Stomach (tissue), 9 donors: ENCODE measurements around the gene ABCB8. TPM values are rescaled to one million over a fixed set of nuclear protein-coding genes. Genes with fewer than 3 reads are reported as not detected.

Source experiments
- DNase-seq, 2 donors: peaks; one replicate each; pipeline versions ENCODE4 v3.0.0 to v3.0.0-alpha.2; 2013 to 2019
- H3K27ac ChIP-seq, 5 donors: fragments of 200-600 bp in 4 of 5; sonication (generic) in 4 of 5; one replicate each; pipeline ENCODE4 v1.5.1; 2013 to 2019; ENCODE audit warnings: mild to moderate bottlenecking in 1 of 5, moderate library complexity in 1 of 5
- H3K27me3 ChIP-seq, 3 donors: fragments of 200-600 bp; sonication (generic); one replicate each; pipeline ENCODE4 v1.5.1; 2017 to 2019; ENCODE audit warnings: mixed run types in 1 of 3
- H3K36me3 ChIP-seq, 4 donors: fragments of 200-600 bp; sonication (generic); 1 replicate in 3 of 4; 2 replicates in 1 of 4; pipeline ENCODE4 v1.5.1; 2016 to 2019
- H3K4me1 ChIP-seq, 4 donors: fragments of 200-600 bp; sonication (generic); one replicate each; pipeline ENCODE4 v1.5.1; 2016 to 2019
- H3K4me3 ChIP-seq, 4 donors: fragments of 200-600 bp; sonication (generic) in 3 of 4; one replicate each; pipeline ENCODE4 v1.5.1; 2016 to 2019; ENCODE audit warnings: mild to moderate bottlenecking in 1 of 4
- H3K9me3 ChIP-seq, 4 donors: fragments of 200-600 bp; sonication (generic); one replicate each; pipeline ENCODE4 v1.5.1; 2016 to 2019
- CTCF ChIP-seq, 7 experiments: fragments of 450-650 bp in 4 of 7; fragments of 200-600 bp in 3 of 7; sonication (generic) in 3 of 7; IDR thresholded peaks; one replicate each; pipeline ENCODE4 v1.5.1; 2016 to 2019; ENCODE audit warnings: antibody characterized with exemption in 7 of 7, control low read depth in 2 of 7, mild to moderate bottlenecking in 1 of 7
- EP300 ChIP-seq: sonication (generic); formaldehyde crosslinking; IDR thresholded peaks from one replicate; pipeline ENCODE4 v1.6.1; 2017; ENCODE audit warnings: antibody characterized with exemption
- POLR2A ChIP-seq, 4 donors: fragments of 450-650 bp; IDR thresholded peaks; one replicate each; pipeline ENCODE4 v1.6.1; 2016; ENCODE audit warnings: antibody characterized with exemption in 4 of 4, control low read depth in 2 of 4, mild to moderate bottlenecking in 1 of 4, moderate library complexity in 1 of 4
- POLR2AphosphoS5 ChIP-seq, 3 donors: sonication (generic); formaldehyde crosslinking; IDR thresholded peaks; one replicate each; pipeline ENCODE4 v1.6.1; 2016; ENCODE audit warnings: antibody characterized with exemption in 3 of 3
- WGBS, 5 donors: extraction: QIAGEN DNeasy Blood & Tissue Kit in 3 of 5; methylation state at CpG; one replicate each; pipeline versions ENCODE4 v1.1.5 to v1.1.7; 2013 to 2018; 5-methylcytosine and 5-hydroxymethylcytosine counted together
- intact Hi-C: fragments of 100-400 bp; cut with DNase I; formaldehyde crosslinking; loops from one replicate; pipeline ENCODE4 v1.15.1; 2023; ENCODE audit warnings: low total_unique reads
- polyA plus RNA-seq, 3 donors: library from polyadenylated mRNA; stranded (reverse); fragments of 200-250 nt; gene quantifications; one replicate each; pipeline ENCODE4 v1.2.3, GENCODE V29; 2013
- total RNA-seq, 5 donors: library from RNA; depleted of rRNA; stranded (reverse); fragments of >200 nt; gene quantifications; one replicate each; pipeline versions ENCODE4 v1.1.0 to v1.2.3, GENCODE V29; 2014 to 2016
- donor health status: healthy with polysubstance abuse.
- donor health status: Bipolar disorder and iron deficiency.
- donor health status: healthy.

The ABCB8 gene
- total and polyA plus RNA-seq, 8 donors: 9.5 to 57.2 (median 19.4) TPM

DNA sequence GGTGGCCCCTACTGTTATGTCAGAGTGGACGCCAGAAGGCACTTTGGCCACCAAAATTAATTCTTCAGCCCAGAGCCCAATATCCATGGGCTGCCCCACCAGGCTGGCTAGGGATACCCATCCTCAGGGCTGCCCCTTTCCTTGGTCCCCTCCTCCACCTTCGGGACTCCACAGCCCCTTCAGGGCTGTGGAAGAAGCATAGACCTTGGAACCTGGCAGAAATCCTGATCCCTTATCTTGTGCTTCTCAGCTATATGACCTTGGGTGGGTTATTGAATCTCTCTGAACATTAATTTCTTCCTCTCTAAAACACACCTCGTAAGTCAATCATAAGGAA is 55.5 kb downstream of the ABCB8 start:
- H3K4me1 ChIP-seq: peaks cover 56 to 76% (median 74%) of the 10 kb centered on the region in 4 donors
- TF ChIP-seq POLR2A (IDR thresholded peaks at IDR 0.05) (no peak), POLR2AphosphoS5 (IDR thresholded peaks at IDR 0.05) (no peak), CTCF (IDR thresholded peaks at IDR 0.05) (no peak), EP300 (no peak)
- WGBS, 5 donors: 20 to 34% (median 26%) methylated on average over 2 to 3 of the region's 3 CpGs
- H3K9me3 ChIP-seq: no peaks in the 10 kb centered on the region
- H3K4me3 ChIP-seq: peak overlapping the region; percentile 74 to 97 (median 94)
- H3K27ac ChIP-seq: peak overlapping the region; percentile 93 to 97 (median 96)
- no peak for DNase-seq
- intact Hi-C loops: no loop called here
- no peaks in the 10 kb centered on the region for H3K27me3 ChIP-seq
- no peaks in the 10 kb centered on the region for H3K36me3 ChIP-seq

GRCh38 chr7:151085329-151085690 is 57.1 kb downstream of the ABCB8 start:
- Histone ChIP-seq H3K4me1 (peaks cover 61 to 78% (median 76%) of the 10 kb centered on the region in 4 donors), H3K27me3 (no peaks in the 10 kb centered on the region), H3K36me3 (no peaks in the 10 kb centered on the region), H3K9me3 (no peaks in the 10 kb centered on the region), H3K4me3 (peak overlapping the region in 1 of 4 donors; percentile 52), H3K27ac (peak overlapping the region; percentile 86 to 97 (median 94))
- no peak for TF ChIP-seq EP300
- WGBS, 5 donors: 22 to 32% (median 31%) methylated on average over 5 of the region's 5 CpGs
- DNase-seq: no peak
- intact Hi-C loops: no loop called here

- WGBS, 5 donors: 0 to 3% (median 1%) methylated on average over 18 to 83 of the region's 84 CpGs
- intact Hi-C loops: no loop called here
These were observed 57.7 kb downstream of the ABCB8 start, which contains the start of gene AGAP3 for GRCh38 chr7:151085691-151086620. AGAP3 (plus strand) TSS chr7:151086475; CDS start chr7:151086742, 267 bp downstream.

DNA sequence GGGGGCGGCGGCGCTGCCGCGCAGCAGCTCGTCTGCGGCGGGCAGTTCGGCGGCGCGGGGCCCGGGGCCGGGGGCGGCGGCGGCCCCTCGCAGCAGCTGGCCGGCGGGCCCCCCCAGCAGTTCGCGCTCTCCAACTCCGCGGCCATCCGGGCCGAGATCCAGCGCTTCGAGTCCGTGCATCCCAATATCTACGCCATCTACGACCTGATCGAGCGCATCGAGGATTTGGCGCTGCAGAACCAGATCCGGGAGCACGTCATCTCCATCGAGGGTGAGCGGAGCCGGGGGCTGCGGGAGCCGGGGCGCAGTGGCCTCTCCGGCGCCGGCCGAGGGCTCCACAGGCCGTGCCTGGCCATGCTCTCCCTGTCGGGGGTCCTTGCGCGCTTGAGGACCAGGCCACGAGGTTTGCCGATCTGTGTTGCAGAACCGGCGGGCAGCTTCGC is 58.6 kb downstream of the ABCB8 start:
- H3K27ac ChIP-seq: peak overlapping the region; percentile 84 to 97 (median 90)
- peaks cover 51 to 81% (median 79%) of the 10 kb centered on the region in 4 donors for H3K4me1 ChIP-seq
- intact Hi-C loops: no loop called here
- no peaks in the 10 kb centered on the region for H3K9me3 ChIP-seq
- peak overlapping the region; percentile 74 to 93 (median 86) for H3K4me3 ChIP-seq
- peak in 1 of 2 donors; percentile 72 for DNase-seq
- 0 to 2% (median 0%) methylated on average over 11 to 48 of the region's 56 CpGs for WGBS, 5 donors
- no peaks in the 10 kb centered on the region for H3K27me3 ChIP-seq
- TF ChIP-seq CTCF (IDR thresholded peaks at IDR 0.05) (no peak), POLR2AphosphoS5 (IDR thresholded peaks at IDR 0.05) (no peak), EP300 (no peak), POLR2A (IDR thresholded peaks at IDR 0.05) (no peak)
- peaks cover 0 to 1% (median under 1%) of the 10 kb centered on the region in 4 donors for H3K36me3 ChIP-seq

More at GRCh38 chr7:151085691-151086620, 57.7 kb downstream of the ABCB8 start, which contains the start of gene AGAP3:
- H3K4me1 ChIP-seq: peaks cover 59 to 81% (median 79%) of the 10 kb centered on the region in 4 donors
- H3K9me3 ChIP-seq: no peaks in the 10 kb centered on the region
- H3K36me3 ChIP-seq: no peaks in the 10 kb centered on the region
- peak within 1 kb of the TSS; percentile 86 to 97 (median 94) for H3K27ac ChIP-seq
- no peaks in the 10 kb centered on the region for H3K27me3 ChIP-seq
- DNase-seq: peak; percentile 90 to 95
- peak; percentile 40 to 83 (median 82) for TF ChIP-seq POLR2AphosphoS5 (IDR thresholded peaks at IDR 0.05)
- TF ChIP-seq CTCF (IDR thresholded peaks at IDR 0.05): no peak
- no peak for TF ChIP-seq EP300
- peak in 2 of 4 donors; percentile 32 to 43 for TF ChIP-seq POLR2A (IDR thresholded peaks at IDR 0.05)
- H3K4me3 ChIP-seq: peak within 1 kb of the TSS; percentile 74 to 93 (median 86)
